HL-60 (cell line): ENCODE results near the gene BARHL1.

Source experiments
- DNase-seq, 2 experiments: peaks; one replicate each; pipeline ENCODE4 v3.0.0-alpha.2; 2010 to 2020; ENCODE audit warnings: low read depth in 1 of 2, low spot score in 1 of 2
- H3K27ac ChIP-seq: fragments of 250-450 bp; sonication (Bioruptor Pico); replicated peaks from 2 replicates; pipeline ENCODE4 v1.5.1; 2020; ENCODE audit warnings: mild to moderate bottlenecking, moderate library complexity
- H3K27me3 ChIP-seq: fragments of 250-450 bp; sonication (Bioruptor Pico); 2 replicates; pipeline ENCODE4 v1.5.1; 2021; ENCODE audit warnings: mild to moderate bottlenecking, moderate library complexity; ENCODE audit not compliant: insufficient read depth, poor library complexity, severe bottlenecking
- H3K4me3 ChIP-seq: replicated peaks from 2 replicates; pipeline ENCODE4 v1.5.1; 2011; ENCODE audit warnings: mild to moderate bottlenecking, control low read depth, low read length; ENCODE audit not compliant: insufficient read depth
- GABPA ChIP-seq: IDR thresholded peaks from 2 replicates; pipeline ENCODE4 v1.6.1; 2012; ENCODE audit warnings: low read depth
- POLR2AphosphoS5 ChIP-seq: IDR thresholded peaks from 2 replicates; pipeline ENCODE4 v1.6.1; 2012; ENCODE audit warnings: low read depth
- REST ChIP-seq: IDR thresholded peaks from 2 replicates; pipeline ENCODE4 v1.6.1; 2012; ENCODE audit warnings: low read depth; ENCODE audit not compliant: insufficient replicate concordance
- SPI1 ChIP-seq: IDR thresholded peaks from 2 replicates; pipeline ENCODE4 v1.6.1; 2012; ENCODE audit warnings: low read depth, mild to moderate bottlenecking, borderline replicate concordance
- TF ChIP-seq, protein P1 (sequence below): IDR thresholded peaks from one replicate; pipeline ENCODE4 v1.5.1; 2011; ENCODE audit warnings: low read length, control low read depth, inconsistent platforms; ENCODE audit not compliant: insufficient read depth

The BARHL1 gene

DNA sequence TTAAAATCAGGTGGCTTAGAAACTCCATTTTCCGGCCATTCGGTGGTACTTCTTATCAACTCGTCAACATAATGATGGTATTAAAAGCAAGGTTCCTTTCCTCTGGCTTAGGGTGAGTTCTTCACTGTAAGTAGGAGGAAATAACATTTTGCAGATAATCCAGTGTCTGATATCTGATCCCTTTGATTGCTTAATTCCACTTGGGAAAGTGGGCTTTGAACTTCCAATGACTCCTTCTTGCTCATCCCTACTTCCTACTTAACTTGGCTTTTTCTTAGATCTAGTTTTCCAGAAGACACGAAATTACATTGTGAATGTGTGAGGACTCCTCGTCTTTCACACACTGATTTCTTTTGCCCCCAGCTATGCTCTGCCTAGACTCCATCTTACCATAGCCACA is 55.8 kb downstream of the BARHL1 start:
- no peak for TF ChIP-seq GABPA
- TF ChIP-seq REST: no peak
- TF ChIP-seq POLR2AphosphoS5: no peak
- TF ChIP-seq, protein P1, sequence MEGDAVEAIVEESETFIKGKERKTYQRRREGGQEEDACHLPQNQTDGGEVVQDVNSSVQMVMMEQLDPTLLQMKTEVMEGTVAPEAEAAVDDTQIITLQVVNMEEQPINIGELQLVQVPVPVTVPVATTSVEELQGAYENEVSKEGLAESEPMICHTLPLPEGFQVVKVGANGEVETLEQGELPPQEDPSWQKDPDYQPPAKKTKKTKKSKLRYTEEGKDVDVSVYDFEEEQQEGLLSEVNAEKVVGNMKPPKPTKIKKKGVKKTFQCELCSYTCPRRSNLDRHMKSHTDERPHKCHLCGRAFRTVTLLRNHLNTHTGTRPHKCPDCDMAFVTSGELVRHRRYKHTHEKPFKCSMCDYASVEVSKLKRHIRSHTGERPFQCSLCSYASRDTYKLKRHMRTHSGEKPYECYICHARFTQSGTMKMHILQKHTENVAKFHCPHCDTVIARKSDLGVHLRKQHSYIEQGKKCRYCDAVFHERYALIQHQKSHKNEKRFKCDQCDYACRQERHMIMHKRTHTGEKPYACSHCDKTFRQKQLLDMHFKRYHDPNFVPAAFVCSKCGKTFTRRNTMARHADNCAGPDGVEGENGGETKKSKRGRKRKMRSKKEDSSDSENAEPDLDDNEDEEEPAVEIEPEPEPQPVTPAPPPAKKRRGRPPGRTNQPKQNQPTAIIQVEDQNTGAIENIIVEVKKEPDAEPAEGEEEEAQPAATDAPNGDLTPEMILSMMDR: no peak
- no peak overlapping the region for H3K4me3 ChIP-seq
- no peak for DNase-seq
- no peak overlapping the region for H3K27ac ChIP-seq
- no peaks in the 10 kb centered on the region for H3K27me3 ChIP-seq

DNA sequence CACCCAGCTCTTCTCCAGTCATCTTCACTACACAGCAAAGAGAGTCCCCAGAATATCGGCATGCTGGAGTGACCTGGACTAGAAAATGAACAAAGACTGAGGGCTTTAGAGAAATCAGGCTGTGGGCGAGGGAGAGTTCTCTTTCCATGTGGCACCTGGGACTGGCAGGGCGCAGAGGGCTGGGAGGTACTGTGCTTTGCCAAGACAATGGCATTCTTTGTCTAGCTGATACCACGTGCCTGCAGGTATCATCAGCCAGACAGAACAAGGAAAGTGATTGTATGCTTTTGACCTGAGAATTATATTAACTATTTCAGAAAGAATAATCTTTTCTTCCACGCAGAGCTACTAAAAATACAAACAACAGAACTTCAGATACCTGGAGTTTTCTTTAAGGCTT is 56.9 kb downstream of the BARHL1 start:
- H3K4me3 ChIP-seq: no peak overlapping the region
- DNase-seq: no peak
- H3K27ac ChIP-seq: no peak overlapping the region
- TF ChIP-seq POLR2AphosphoS5 (no peak), GABPA (no peak), SPI1 (no peak), REST (no peak)
- TF ChIP-seq, protein P1: no peak
- no peaks in the 10 kb centered on the region for H3K27me3 ChIP-seq
